Lower leg skin (tissue), 4 donors: ENCODE data around the gene COL27A1. TPM values are rescaled to one million over a fixed set of nuclear protein-coding genes. Genes with fewer than 3 reads are reported as not detected.

Experiments used
- DNase-seq, 2 donors: peaks; one replicate each; pipeline ENCODE4 v3.0.0-alpha.2; 2019; ENCODE audit warnings: low spot score in 2 of 2
- H3K4me3 ChIP-seq: fragments of 200-600 bp; sonication (generic); 2 replicates; pipeline ENCODE4 v1.5.1; 2017; ENCODE audit warnings: mild to moderate bottlenecking, low read depth; ENCODE audit not compliant: poor library complexity, severe bottlenecking
- CTCF ChIP-seq, 3 donors: fragments of 450-650 bp; IDR thresholded peaks; one replicate each; pipeline ENCODE4 v1.5.1; 2016; ENCODE audit warnings: antibody characterized with exemption in 3 of 3, mild to moderate bottlenecking in 3 of 3, moderate library complexity in 2 of 3
- POLR2A ChIP-seq, 2 donors: fragments of 450-650 bp; IDR thresholded peaks; one replicate each; pipeline ENCODE4 v1.6.1; 2016 to 2017; ENCODE audit warnings: antibody characterized with exemption in 2 of 2, mild to moderate bottlenecking in 1 of 2, moderate library complexity in 1 of 2
- WGBS, 2 donors: methylation state at CpG; one replicate each; pipeline ENCODE4 v1.1.5; 2018; 5-methylcytosine and 5-hydroxymethylcytosine counted together
- intact Hi-C: fragments of 100-400 bp; cut with DNase I; formaldehyde crosslinking; loops from one replicate; pipeline ENCODE4 v1.15.0; 2023; ENCODE audit warnings: low total_unique reads
- total RNA-seq, 4 donors: library from RNA; depleted of rRNA; stranded (reverse); fragments of >200 nt; gene quantifications; one replicate each; pipeline ENCODE4 v1.1.0, GENCODE V29; 2016

COL27A1 gene
- total RNA-seq, 4 donors from 2014 or later = 9.4 to 16.1 (median 12.3) TPM

DNA sequence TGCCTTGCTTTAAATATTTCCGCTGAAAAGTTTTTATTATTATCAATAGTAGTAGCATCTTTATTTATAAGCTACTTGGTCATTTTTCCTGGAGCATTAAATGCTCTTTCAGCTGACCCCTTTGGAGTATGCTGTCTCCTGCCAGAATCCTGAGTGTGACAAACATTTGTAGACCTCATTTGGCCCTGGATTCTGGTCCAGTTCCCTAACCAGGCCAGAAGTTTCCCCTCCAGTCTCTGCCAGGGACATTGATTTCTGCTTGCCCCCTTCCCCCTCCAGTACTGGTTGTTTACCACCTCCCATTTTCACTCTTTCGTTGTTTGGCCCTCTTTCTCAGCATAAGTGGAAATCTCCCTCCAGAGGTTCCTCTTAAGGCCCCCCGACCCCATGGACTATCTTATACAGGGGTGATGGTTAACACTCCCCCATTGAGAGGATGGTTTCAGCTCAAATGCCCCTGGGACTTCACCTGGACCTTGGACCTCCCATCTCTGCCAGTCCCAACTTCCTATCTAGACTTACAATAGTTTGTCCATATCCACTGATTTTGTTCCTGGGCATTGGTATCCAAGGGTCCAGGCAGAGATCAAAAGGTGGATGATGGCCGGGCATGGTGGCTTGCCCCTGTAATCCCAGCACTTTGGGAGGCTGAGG lies 24.6 kb upstream of the COL27A1 start:
- no peak overlapping the region for H3K4me3 ChIP-seq
- TF ChIP-seq POLR2A (IDR thresholded peaks at IDR 0.05) = no peak
- no peak for TF ChIP-seq CTCF (IDR thresholded peaks at IDR 0.05)
- 89 to 90% methylated on average over 4 of the region's 4 CpGs for WGBS, 2 donors
- intact Hi-C loops = no loop called here
- DNase-seq = no peak

GRCh38 chr9:114131808-114132549 lies 23.4 kb upstream of the COL27A1 start:
- intact Hi-C loops = no loop called here
- no peak for TF ChIP-seq POLR2A (IDR thresholded peaks at IDR 0.05)
- TF ChIP-seq CTCF (IDR thresholded peaks at IDR 0.05) = no peak
- DNase-seq = no peak

GRCh38 chr9:114132550-114132918 lies 22.8 kb upstream of the COL27A1 start:
- WGBS, 2 donors = 92 to 99% methylated on average over 6 to 7 of the region's 7 CpGs
- TF ChIP-seq CTCF (IDR thresholded peaks at IDR 0.05) = no peak
- TF ChIP-seq POLR2A (IDR thresholded peaks at IDR 0.05) = no peak
- intact Hi-C loops = no loop called here
- no peak overlapping the region for H3K4me3 ChIP-seq
- no peak for DNase-seq

More at GRCh38 chr9:114131808-114132549, 23.4 kb upstream of the COL27A1 start:
- no peak overlapping the region for H3K4me3 ChIP-seq
- WGBS, 2 donors = 78 to 80% methylated on average over 10 of the region's 10 CpGs

GRCh38 chr9:114134827-114135396 lies 20.4 kb upstream of the COL27A1 start:
- WGBS, 2 donors = 77 to 79% methylated on average over 5 of the region's 5 CpGs
- H3K4me3 ChIP-seq = no peak overlapping the region
- DNase-seq = no peak
- TF ChIP-seq POLR2A (IDR thresholded peaks at IDR 0.05) (no peak), CTCF (IDR thresholded peaks at IDR 0.05) (no peak)
- intact Hi-C loops = no loop called here

DNA sequence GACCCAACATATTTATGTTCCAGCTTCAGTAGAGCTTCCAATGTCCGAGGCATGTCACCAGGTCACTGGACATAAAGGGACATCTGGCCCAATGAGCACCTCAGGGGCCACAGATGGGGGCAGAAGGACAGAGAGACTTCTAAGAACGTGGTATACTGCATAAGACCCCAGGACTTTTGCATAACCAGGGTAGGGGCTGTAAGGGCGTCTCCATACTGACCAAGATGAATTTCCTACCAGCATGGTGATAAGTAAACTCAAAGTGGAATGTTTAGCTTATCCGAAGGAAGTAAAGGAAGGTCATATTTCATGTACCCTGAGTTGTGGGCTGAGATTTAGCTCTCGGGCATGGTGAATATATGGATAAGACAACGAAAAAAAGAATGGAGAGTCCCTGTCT lies 17.5 kb upstream of the COL27A1 start:
- H3K4me3 ChIP-seq = no peak overlapping the region
- no peak for TF ChIP-seq CTCF (IDR thresholded peaks at IDR 0.05)
- no peak for TF ChIP-seq POLR2A (IDR thresholded peaks at IDR 0.05)
- WGBS, 2 donors = 88 to 92% methylated on average over 6 of the region's 6 CpGs

More for the DNA sequence above, 17.5 kb upstream of the COL27A1 start:
- intact Hi-C loops = no loop called here
- no peak for DNase-seq
